ENCODE results near the gene FLAD1. TPM values are rescaled to one million over a fixed set of nuclear protein-coding genes. Genes with fewer than 3 reads are reported as not detected.
A peak's percentile ranks its signal among the peaks of the same experiment; 100 is the strongest.

FLAD1 gene
- total and polyA plus RNA-seq, 2 donors (not counting 3 experiments of a cell fraction or from before 2014, with no cell fraction given) = 42.2 to 59.1 TPM

DNA sequence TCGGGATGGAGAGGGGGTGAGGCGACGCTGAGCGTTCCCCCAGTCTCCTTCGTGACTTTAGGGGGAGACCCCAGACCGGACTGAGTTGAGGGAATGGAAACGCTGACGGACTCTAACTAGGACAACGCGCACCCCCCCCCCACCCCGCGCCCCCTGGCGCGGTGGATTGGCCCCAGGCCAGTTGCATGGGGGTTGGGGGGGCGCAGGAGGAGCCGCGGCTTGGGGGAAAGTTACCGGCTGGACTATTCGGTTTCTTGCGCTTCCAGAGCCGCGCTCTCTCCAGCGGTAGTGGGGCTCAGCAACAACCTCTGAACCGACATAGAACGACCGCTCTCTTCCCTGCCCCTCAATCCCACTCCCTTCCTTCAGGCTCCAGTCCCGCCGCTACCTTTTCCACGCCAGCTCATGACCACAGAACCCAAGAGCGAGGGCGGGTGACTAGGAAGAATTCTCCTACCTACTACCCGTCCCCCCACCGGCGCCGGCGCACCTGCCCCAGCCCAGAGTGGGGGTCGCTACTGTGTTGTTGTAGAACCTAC, 20.2 kb downstream of the FLAD1 start:
- intact Hi-C loops (cut with micrococcal nuclease) (loop anchor here (2.0 to 5.0 kb wide), 2 partner anchors 42 to 446 kb away; partner anchors contain the start of gene UBE2Q1), dilution Hi-C loops (cut with MboI; ENCODE audit: extremely low pct_ligation_motif_present, low sequenced_read_pairs) (no loop called here)
- H3K27me3 ChIP-seq (ENCODE audit: control insufficient read depth in 2 of 2, insufficient read depth in 2 of 2, low read length in 2 of 2) = no peaks in the 10 kb centered on the region
- peak overlapping the region; percentile 53 to 94 (median 65) for H3K4me3 ChIP-seq (replicated peaks in 1 of 3; ENCODE audit: insufficient read depth in 1 of 3, low read depth in 1 of 3, low read length in 3 of 3)
- peak overlapping the region; percentile 21 for H2AFZ ChIP-seq (ENCODE audit: low read depth, low read length)
- H3K27ac ChIP-seq (ENCODE audit: insufficient read depth, low read depth, low read length) = peak overlapping the region; percentile 63
- H3K79me2 ChIP-seq (ENCODE audit: control insufficient read depth, insufficient read depth, low read length) = peaks cover 16% of the 10 kb centered on the region
- peak overlapping the region; percentile 69 for H3K9ac ChIP-seq (replicated peaks; ENCODE audit: extremely low read depth, insufficient read depth, low read length)
- H3K36me3 ChIP-seq (ENCODE audit: control insufficient read depth in 2 of 2, extremely low read depth in 1 of 2, insufficient read depth in 2 of 2, low read length in 2 of 2) = no peaks in the 10 kb centered on the region
- ChIA-PET CTCF (interaction anchor here (0.7 to 6.5 kb wide), 8 partner anchors 9 to 424 kb away, joined by 3 to 87 read pairs (median 4); partner anchors contain the start of genes ADAM15, LENEP, PYGO2 and SHC1), POLR2A (no interaction called here)
- H4K20me1 ChIP-seq (replicated peaks; ENCODE audit: control insufficient read depth, extremely low read depth, insufficient read depth, low read length) = no peaks in the 10 kb centered on the region
- TF ChIP-seq MYC (IDR thresholded peaks at IDR 0.05; ENCODE audit: low read depth, low read length) (no peak), EZH2 (IDR thresholded peaks at IDR 0.05; ENCODE audit: borderline replicate concordance, low read depth, low read length, severe bottlenecking) (no peak), JUN (IDR thresholded peaks at IDR 0.05; ENCODE audit: borderline replicate concordance, insufficient read depth, insufficient read length, low read depth) (no peak), MAX (IDR thresholded peaks at IDR 0.05; ENCODE audit: insufficient read depth, insufficient read length) (no peak), FOS (IDR thresholded peaks at IDR 0.05; ENCODE audit: borderline replicate concordance, insufficient read depth, low read length) (no peak), POLR2A (IDR thresholded peaks at IDR 0.05; ENCODE audit: low read depth, low read length) (no peak), GATA2 (IDR thresholded peaks at IDR 0.05; ENCODE audit: insufficient read depth, insufficient read length, low read depth, low read length) (no peak), POLR2AphosphoS5 (IDR thresholded peaks at IDR 0.05; ENCODE audit: insufficient read depth, low read depth, low read length) (no peak)
- TF ChIP-seq, protein P1, sequence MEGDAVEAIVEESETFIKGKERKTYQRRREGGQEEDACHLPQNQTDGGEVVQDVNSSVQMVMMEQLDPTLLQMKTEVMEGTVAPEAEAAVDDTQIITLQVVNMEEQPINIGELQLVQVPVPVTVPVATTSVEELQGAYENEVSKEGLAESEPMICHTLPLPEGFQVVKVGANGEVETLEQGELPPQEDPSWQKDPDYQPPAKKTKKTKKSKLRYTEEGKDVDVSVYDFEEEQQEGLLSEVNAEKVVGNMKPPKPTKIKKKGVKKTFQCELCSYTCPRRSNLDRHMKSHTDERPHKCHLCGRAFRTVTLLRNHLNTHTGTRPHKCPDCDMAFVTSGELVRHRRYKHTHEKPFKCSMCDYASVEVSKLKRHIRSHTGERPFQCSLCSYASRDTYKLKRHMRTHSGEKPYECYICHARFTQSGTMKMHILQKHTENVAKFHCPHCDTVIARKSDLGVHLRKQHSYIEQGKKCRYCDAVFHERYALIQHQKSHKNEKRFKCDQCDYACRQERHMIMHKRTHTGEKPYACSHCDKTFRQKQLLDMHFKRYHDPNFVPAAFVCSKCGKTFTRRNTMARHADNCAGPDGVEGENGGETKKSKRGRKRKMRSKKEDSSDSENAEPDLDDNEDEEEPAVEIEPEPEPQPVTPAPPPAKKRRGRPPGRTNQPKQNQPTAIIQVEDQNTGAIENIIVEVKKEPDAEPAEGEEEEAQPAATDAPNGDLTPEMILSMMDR (IDR thresholded peaks at IDR 0.05; ENCODE audit: extremely low read depth in 1 of 2, insufficient read depth in 1 of 2, low read depth in 1 of 2, low read length in 2 of 2) = no peak
- no peaks in the 10 kb centered on the region for H3K9me3 ChIP-seq (replicated peaks; ENCODE audit: control insufficient read depth, insufficient read depth, low read length)
- H3K4me1 ChIP-seq (ENCODE audit: control insufficient read depth, extremely low read depth, insufficient read depth, low read length) = peaks cover 25% of the 10 kb centered on the region
- FAIRE-seq (peak; percentile 67), DNase-seq (ENCODE audit: low read depth, low spot score) (peak; percentile 42)
- H3K4me2 ChIP-seq (ENCODE audit: insufficient read depth, low read length) = peak overlapping the region; percentile 54
- BruUV-seq (replicated peaks) = TSS peak; percentile 34
- H3K9me1 ChIP-seq (replicated peaks; ENCODE audit: control insufficient read depth, extremely low read depth, insufficient read depth, low read length) = no peaks in the 10 kb centered on the region
